ENCODE results near the gene ACSS1.

ACSS1 gene

GRCh38 chr20:25058051-25058846 lies at the start of gene ACSS1:
Gene ACSS1 (minus strand): TSS chr20:25058139. CDS start chr20:25058102, 37 bp downstream.
- DNase-seq: peak; percentile 70

GRCh38 chr20:25103526-25103925 lies 45.6 kb upstream of the ACSS1 start:
- DNase-seq: no peak

GRCh38 chr20:25100914-25101313 lies 43.0 kb upstream of the ACSS1 start:
- no peak for DNase-seq

- DNase-seq: no peak
Measured at GRCh38 chr20:25099601-25100140, 41.7 kb upstream of the ACSS1 start.

- no peak for DNase-seq
Measured at GRCh38 chr20:25097498-25097897, 39.6 kb upstream of the ACSS1 start.

GRCh38 chr20:25090492-25091429 lies 32.8 kb upstream of the ACSS1 start:
- DNase-seq: no peak

- no peak for DNase-seq
Measured at GRCh38 chr20:25089662-25090061, 31.7 kb upstream of the ACSS1 start.

GRCh38 chr20:25089096-25089495 lies 31.2 kb upstream of the ACSS1 start:
- no peak for DNase-seq

GRCh38 chr20:25088267-25088666 lies 30.3 kb upstream of the ACSS1 start:
- no peak for DNase-seq

- DNase-seq: no peak
Measured at GRCh38 chr20:25087186-25087929, 29.4 kb upstream of the ACSS1 start.

GRCh38 chr20:25085756-25086495 lies 28.0 kb upstream of the ACSS1 start:
- DNase-seq: no peak

- DNase-seq: no peak
Measured at GRCh38 chr20:25084626-25085187, 26.8 kb upstream of the ACSS1 start.

GRCh38 chr20:25083773-25084625 lies 26.1 kb upstream of the ACSS1 start:
- DNase-seq: peak; percentile 40

GRCh38 chr20:25083141-25083772 lies 25.3 kb upstream of the ACSS1 start:
- no peak for DNase-seq

GRCh38 chr20:25082498-25082873 lies 24.5 kb upstream of the ACSS1 start:
- DNase-seq: no peak

- no peak for DNase-seq
Measured at GRCh38 chr20:25081730-25082497, 24.0 kb upstream of the ACSS1 start, which contains the start of gene VSX1. Gene VSX1 (minus strand): TSS chr20:25082141. CDS start chr20:25082096, 45 bp downstream.

- no peak for DNase-seq
Measured at GRCh38 chr20:25081065-25081729, 23.3 kb upstream of the ACSS1 start.

GRCh38 chr20:25079171-25079570 lies 21.2 kb upstream of the ACSS1 start:
- DNase-seq: no peak

GRCh38 chr20:25078662-25079061 lies 20.7 kb upstream of the ACSS1 start:
- DNase-seq: no peak
